HG02981 (cell line): ENCODE measurements around the gene CD6.

Source experiments
- ATAC-seq: cut with Tn5 transposase; IDR thresholded peaks from one replicate; pipeline ENCODE4 v1.9.1; 2021; ENCODE audit warnings: mild to moderate bottlenecking, moderate library complexity; ENCODE audit not compliant: unreplicated experiment

The CD6 gene

DNA sequence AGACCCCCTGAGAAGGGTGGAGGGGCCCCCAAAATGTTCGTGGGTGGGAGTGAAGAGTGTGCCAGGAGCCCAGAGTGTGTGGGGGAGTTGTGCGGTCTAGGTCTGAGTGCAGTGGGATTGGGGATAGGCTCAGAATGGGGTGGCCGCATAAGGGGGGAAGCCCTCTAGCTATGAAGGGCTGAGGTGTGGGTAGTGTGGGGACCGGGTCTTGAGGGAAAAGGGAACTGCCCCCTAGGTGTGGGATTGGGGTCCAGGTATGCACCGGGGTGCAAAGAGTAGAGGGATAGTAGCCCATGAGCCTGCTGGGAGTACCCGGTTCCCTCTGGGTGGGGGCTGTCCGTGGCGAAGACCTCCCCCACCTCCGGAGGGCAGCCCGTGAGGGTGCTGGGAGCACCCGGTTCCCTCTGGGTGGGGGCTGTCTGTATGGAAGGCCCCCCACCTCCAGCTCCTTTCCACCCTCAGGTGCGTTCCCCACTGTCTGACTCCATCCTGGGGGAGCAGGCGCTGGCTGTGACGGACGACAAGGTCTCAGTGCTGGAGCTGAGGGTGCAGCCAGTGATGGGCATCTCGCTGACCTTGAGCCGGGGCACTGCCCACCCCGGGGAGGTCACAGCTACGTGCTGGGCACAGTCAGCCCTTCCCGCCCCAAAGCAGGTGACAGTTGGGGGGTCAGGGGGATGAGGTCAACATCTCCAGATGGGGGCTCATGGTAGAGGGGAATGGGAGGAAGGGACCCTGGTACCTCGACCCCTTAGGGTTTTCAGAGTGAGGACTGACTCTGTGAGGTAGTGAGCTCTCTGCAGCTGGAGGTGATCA lies 36.5 kb upstream of the CD6 start:
- ATAC-seq, result no peak

DNA sequence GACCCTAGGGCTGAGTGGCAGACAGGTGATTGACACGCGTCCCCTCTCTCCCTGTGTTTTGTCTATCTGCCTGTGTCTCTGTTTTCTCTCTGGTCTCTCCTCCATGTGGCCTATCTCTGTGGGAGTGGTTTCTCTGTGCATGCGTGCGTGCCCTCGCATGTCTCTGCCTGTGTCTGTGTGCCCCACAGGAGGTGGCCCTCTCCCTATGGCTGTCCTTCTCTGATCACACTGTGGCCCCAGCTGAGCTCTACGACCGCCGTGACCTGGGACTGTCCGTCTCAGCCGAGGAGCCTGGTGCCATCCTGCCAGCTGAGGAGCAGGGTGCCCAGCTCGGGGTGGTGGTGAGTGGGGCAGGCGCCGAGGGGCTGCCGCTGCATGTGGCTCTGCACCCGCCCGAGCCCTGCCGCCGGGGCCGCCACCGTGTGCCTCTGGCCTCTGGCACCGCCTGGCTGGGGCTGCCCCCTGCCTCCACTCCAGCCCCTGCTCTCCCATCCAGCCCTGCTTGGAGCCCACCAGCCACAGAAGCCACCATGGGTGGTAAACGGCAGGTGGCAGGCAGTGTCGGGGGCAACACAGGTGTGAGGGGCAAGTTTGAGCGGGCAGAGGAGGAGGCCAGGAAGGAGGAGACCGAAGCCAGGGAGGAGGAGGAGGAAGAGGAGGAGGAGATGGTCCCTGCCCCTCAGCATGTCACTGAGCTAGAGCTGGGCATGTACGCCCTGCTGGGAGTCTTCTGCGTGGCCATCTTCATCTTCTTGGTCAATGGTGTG lies 35.6 kb upstream of the CD6 start:
- ATAC-seq, result no peak

DNA sequence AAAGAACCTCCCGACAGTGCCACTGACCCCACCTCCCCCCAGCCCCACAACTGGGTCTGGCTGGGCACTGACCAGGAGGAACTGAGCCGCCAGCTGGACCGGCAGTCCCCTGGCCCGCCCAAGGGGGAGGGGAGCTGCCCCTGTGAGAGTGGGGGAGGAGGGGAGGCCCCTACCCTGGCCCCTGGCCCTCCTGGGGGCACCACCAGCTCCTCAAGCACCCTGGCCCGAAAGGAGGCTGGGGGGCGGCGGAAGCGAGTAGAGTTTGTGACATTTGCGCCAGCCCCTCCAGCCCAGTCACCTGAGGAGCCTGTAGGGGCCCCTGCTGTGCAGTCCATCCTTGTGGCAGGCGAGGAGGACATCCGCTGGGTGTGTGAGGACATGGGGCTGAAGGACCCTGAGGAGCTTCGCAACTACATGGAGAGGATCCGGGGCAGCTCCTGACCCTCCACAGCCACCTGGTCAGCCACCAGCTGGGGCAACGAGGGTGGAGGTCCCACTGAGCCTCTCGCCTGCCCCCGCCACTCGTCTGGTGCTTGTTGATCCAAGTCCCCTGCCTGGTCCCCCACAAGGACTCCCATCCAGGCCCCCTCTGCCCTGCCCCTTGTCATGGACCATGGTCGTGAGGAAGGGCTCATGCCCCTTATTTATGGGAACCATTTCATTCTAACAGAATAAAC lies 34.9 kb upstream of the CD6 start:
- no peak for ATAC-seq

DNA sequence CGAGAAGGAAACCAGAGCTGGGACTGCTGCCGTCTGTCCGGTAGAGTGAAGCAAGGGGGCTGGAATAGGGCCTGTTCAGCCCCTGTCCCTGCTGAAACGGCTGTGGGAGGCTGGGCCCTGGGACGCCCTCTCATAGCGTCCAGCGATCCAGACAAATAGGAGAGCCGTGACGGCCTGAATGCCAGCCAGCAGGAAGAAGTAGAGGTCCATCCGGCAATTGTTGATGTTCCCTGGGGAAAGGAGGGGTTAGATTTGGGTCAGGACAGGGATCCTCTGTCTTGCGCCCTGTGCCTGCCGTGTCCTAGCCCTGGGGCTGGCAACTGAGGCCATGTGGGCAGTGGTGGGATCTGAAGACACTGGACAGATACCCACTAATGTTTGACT lies 34.3 kb upstream of the CD6 start:
- no peak for ATAC-seq

DNA sequence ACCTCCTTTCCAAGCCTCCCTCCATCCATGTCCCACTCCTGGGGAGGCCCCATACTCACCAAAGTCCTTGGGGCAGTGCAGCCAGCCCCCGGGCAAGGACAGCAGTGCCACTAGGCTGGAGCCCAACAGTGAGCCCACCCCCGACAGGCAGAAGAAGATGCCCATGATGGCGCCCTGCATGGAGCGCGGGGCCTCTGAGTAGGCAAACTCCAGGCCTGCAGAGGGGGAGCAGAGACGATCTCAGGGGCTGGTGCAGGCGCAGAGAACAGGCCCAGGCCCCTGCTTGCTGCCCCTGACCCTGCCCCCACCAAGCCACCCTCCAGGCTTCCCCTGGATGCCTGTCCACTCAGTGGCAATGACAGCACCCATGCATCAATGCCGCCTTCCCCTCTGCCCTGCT lies 33.7 kb upstream of the CD6 start:
- no peak for ATAC-seq

DNA sequence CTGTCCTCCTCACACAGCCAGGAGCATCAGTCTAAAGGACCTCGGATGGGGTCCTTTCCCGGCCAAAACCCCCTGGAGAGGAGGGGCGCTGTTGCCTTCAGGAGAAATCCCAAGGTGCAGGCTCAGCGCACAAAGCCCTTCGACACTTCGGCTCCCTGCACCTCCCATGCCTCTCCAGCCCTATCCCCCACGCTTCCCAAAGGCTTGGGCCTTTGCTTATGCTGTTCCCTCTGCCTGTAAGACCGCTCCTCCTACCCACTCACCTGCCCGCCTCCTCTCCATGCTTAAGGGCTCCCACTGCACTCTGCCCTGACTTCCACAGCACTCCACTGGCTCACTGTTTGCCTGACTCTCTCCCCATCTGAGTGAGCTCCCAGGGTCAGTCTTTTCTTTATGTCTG lies 33.0 kb upstream of the CD6 start:
- ATAC-seq, result no peak

DNA sequence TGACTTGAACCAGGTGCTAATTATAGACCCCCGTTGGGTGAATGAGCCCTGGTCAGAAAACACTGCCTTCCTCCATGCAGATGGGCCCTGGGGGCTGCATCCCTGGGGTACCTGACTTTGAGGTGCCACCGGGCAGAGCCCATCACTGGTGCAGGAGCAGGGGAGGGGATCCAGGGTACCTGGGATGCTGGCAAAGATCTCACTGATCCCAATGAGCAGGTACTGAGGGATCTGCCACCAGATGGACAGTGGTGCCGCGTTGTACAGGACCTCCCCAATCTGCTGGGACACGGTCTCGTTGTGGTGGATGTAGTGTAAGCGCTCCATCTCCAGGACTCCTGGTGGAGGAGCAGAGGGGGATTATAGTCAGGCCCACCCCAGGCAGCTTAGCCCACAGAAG lies 32.2 kb upstream of the CD6 start:
- ATAC-seq, result no peak

DNA sequence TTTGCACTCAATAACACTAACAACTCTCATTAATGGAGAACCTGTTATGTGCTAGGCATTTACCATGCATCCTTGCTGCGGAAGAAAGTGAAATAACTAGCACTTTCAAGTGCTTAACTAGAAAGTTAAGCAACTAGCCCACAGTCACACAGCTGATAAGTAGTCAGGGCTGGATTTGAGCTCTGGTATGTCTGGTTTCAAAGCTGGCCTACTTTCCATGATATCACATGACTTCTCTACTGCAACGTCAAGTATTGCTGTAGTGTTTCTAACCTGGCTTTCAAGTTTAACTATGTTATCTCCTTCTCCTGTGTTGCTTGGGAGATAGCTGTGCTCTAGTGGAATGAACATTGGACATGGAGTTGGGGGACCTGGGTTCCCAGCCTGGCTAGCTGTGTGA lies 31.6 kb upstream of the CD6 start:
- ATAC-seq, result no peak

DNA sequence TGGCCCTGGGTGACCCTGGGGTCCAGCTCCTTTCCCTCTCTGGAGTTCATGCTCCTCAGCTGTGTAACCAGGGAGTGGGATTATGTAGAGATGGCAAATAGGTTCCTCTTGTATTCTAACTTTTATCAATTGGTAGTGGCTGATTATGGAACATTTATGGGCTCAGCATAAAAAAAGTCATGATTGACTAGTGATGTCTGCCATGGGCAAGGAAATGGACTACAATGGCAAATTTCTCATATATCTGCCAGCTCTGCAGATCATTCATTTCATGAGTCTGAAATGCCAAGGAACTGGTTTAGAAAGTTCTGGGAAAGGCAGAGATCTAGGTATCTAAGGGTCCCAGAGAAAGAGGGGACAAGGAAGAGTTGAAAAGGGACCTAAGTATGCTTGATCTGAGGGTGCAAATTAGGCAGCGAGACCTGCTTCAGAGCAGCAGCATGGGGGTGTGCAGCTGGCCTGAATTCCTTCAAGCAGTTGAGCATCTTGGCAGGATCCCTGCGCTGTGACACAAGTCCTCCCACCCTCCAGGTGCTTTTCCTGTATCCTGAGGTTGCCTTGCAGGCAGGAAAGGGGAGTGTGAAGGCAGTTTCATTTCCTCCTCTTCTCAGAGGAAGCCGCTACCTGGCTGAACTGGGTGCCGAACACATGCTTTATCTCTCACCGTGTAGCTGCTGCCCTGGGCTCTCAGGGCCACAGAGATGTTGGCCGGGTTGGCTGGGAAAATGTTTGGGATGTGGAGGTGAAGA lies 29.9 kb upstream of the CD6 start:
- no peak for ATAC-seq

DNA sequence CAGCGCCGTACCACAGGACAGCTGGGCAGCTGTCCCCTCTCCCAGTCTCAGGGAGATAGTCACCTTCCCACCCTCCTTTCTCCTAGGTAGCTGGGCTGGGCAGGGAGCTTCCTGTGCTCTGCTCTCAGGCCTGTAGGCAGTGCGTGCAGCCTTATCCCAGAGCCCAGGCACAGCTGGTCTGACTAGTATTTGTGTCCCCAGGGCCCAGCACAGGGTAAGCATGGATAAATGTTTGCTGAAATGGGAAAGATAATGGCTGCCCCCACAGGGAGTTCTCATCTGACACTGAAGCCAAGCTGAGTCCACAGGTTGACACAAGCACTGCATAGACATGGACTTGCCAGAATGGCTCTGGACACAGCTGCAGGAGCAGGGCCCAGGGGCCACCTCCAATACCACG lies 29.3 kb upstream of the CD6 start:
- ATAC-seq, result no peak

DNA sequence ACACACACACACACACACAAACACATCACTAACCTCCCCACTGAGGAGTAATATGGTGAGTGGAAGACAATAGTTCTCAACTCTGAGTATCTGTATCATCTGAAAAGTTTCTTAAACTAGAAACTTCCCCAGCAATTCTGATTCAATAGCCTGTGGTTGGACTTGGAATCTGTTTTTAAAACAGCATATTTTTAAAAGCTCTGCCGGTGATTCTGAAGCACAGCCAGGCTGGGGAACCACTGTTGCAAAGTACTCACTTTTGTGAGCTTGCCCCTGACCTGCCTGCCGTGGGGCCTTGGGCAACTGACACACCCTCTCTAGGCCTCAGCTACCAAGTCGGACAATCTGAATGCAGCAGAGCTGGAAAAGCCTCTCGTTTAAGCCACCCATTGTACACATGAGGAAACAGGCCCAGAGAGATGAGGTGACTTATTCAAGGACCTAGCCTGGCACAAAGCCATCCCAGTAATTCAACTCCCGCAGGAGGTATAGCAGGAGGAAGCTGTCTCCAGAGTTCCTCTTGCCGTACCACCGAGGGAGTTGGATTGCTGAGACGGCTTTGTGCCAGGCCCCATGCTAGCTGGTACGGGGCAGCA lies 28.4 kb upstream of the CD6 start:
- ATAC-seq, result no peak

DNA sequence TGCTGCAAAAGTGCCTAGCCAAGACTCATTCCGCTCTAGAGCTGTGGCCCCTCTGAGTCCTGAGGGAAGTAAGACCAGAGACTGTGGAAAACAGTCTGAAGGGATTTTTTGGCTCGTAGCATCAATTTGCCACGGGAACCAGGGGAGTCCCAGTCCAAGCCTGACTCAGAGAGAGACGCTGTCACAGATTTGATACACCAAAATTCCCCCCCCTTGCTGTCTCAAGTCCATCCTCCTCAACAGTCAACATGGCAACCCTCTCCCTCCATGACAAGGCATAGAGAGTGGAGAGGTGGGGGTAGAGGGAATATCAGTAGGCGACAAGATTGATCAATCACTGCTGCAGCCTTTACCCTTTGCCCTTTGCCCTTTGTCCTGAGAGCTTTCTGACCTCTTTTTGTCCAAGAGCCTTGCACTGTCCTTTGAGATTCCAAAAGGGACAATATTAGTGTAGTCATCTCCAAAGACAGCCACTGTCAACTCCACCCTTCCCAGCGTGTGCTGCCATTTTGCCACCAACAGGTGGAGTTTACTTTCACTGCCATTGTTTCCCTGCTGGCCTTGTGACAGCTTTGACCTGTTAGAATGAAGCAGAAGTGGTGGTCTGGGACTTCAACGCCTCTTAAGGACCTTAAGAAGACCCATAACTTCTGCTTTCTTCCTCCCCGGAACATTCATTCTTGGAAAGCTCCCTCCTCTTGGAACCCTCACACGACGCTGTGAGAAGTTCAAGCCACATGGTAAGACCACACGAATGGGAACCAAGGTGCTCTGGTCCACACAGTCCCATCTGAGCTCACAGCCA lies 26.8 kb upstream of the CD6 start:
- ATAC-seq, result no peak

DNA sequence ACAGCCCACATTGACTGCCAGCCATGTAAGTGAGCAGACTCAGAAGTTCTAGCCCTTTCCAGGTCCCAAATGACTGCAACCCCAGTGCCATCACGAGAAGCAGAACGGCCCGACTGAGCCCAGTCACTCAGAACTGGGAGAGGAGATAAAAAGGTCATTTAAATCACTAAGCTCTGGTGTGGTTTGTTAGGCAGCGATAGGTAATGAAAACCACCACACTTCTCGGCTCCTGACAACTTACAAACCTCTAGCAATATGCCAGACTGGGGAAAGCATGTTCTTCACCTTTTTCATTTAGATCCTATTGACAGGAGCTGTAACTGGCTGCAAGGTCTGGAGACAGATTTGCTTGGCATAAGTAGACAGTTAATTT lies 26.2 kb upstream of the CD6 start:
- no peak for ATAC-seq

DNA sequence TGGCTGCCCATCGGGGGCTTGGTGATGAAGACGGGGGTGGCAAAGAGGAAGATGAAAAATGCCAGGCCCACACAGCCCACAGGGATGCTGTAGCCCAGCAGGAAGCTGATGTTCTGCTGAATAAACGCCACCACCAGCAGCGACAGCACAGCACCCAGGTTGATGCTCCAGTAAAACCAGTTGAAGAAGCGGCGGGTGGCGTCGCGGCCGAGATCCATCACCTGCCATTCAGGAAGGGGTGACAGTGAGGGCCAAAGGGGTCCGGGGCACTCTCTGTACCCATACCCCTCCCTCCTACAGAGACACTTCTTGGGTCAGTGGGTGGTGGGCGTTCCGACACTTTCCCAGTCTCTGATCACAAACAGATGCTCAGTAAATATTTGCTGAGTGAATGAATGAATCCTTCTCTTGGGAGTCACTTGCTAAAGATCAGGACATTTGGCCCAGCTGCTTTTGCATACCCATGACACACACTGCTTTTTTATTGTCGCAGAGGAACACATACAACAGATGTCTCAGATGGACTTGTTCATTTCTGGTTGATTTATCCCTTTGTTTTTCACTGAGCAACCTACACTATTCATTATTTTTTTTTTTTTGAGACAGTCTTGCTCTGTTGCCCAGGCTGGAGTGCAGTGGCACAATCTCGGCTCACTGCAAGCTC lies 24.7 kb upstream of the CD6 start:
- ATAC-seq, result no peak

DNA sequence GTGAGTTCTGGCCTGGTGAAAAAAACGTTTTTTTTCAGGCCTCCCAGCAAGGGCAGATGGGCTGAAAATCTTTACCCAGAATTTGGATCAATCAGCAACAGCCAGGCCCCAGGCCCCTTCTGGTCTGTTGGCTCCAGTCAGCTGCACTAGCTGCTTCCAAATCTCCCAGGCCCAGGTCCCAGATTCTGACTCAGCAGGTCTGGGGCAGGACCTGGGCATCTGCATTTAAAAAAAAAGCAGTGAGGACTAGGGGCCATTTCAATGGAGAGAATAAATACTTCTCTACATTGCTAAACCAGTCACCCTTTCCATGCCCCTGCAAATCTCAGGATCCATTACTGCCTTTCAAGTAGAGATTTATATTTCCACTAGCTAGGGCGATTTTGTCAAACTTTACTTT lies 23.8 kb upstream of the CD6 start:
- no peak for ATAC-seq

DNA sequence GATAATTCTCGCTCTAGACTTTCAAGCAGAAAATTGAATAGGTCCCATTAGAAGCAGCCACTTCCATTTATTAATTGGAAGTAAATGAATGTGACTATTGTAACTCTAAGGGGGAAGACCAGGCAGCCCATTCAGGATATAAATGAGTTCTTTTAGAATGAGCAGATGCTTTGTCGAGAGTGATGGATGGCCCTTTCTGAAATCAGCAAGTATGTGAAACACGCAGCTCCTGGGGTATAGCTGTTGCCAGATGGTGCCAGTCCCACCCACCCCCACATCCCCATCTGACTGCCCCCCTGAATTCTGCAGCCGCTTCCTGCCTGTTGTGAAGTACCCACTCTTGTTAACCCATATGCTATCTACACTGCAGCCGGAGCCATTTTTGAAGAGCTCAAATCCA lies 23.2 kb upstream of the CD6 start:
- no peak for ATAC-seq

DNA sequence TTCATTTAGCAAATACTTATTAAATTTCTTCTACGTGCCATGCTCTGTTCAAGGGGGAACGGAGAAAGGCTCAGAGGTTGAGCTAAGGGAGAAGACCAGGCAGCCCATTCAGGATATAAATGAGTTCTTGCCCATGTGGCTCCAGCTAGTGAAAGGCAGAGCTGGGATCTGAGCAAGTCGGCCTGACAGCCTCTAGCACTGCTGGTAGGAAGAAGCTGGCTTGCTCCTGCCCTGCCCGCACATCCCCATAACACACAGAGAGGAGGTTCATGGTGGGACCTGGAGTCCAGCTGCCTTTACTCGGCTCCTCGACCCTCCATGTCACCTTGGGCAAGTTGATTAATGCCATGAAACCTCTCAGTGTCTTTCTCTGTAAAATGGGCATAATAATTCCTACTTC lies 21.5 kb upstream of the CD6 start:
- ATAC-seq, result no peak

DNA sequence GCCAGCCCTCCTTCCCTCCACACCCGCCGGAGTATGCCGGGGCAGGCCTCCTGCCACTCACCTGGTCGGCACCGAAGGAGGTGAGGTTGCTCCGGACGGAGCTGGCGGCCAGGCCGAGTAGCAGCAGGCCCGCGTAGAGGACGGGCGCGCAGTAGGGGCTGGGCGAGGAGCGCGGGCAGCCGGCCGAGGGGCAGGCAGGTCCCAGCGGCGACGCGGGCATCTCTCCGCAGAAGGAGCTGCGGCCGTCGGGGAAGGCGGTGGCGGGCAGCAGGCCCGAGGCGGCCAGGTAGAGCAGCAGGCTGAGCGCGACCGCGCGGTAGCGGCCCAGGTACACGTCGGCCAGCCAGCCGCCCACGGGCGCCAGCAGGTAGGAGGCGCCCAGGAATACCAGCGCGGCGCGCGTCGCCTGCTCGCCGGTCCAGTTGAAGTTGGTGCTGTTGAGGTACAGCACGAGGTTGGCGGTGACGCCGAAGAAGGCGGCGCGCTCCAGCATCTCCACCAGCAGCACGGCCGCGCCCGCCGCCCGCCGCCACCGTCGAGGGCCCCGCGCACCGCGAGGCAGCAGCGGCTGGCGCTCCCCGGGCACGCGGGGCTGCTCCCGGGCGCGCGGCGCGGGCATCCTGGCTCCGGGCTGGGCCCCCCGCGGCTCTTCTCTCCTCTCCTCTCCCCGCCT lies 20.4 kb upstream of the CD6 start:
- ATAC-seq, result no peak

DNA sequence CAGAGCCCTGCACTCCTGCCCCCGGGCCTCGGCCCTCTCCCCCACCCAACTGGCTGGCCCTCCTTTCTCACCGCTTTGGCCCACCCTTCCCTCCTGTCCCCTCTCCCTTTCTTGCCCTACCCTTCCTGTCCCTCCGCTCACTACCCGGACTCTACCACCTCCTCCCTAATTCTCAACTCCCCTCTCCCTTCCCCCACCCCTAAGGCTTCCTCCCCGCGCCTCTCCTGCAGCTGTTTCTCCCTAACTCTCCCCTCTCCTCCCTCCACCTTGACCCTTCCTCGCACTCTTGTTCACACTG lies 19.9 kb upstream of the CD6 start:
- no peak for ATAC-seq
